K562 (cell line): ENCODE measurements around the gene MPC2. TPM values are rescaled to one million over a fixed set of nuclear protein-coding genes. Genes with fewer than 3 reads are reported as not detected.

Source experiments
- FOXA3 ChIP-seq, 2 experiments: fragments of 450-650 bp in 1 of 2; sonication (generic) in 1 of 2; formaldehyde crosslinking; IDR thresholded peaks in 1 of 2; conservative IDR thresholded peaks in 1 of 2; 2 replicates each; pipeline versions ENCODE4 v1.4.0 to v1.8.0; 2020 to 2022; ENCODE audit warnings: mild to moderate bottlenecking in 2 of 2, missing genetic modification reagents in 1 of 2
- GABPA ChIP-seq: fragments of 200-800 bp; sonication (Bioruptor generic); conservative IDR thresholded peaks from 2 replicates; pipeline ENCODE4 v1.6.1; 2016; ENCODE audit warnings: low read depth, missing genetic modification characterization, missing compliant biosample characterization
- ZNF407 ChIP-seq: fragments of 450-650 bp; IDR thresholded peaks from 2 replicates; pipeline ENCODE4 v1.6.1; 2016; ENCODE audit warnings: low read depth
- ZNF449 ChIP-seq: fragments of 250-450 bp; sonication (Bioruptor Pico); IDR thresholded peaks from 2 replicates; pipeline ENCODE4 v1.8.0; 2022; ENCODE audit warnings: moderate library complexity, mild to moderate bottlenecking, inconsistent platforms
- ZNF507 ChIP-seq: conservative IDR thresholded peaks from 2 replicates; pipeline ENCODE4 v1.6.1; 2017; ENCODE audit warnings: missing genetic modification characterization, missing compliant biosample characterization
- polyA plus RNA-seq, 8 experiments: library from polyadenylated mRNA; depleted of rRNA in 4 of 8; stranded (reverse) in 5 of 8; unstranded in 3 of 8; fragments of >200 nt; fragmentation: Nextera tagmentation in 2 of 8; fragmentation: Illumina TruSeq in 1 of 8; extraction: Ambion mirVana in 2 of 8; extraction: Trizol in 1 of 8; gene quantifications; 2 replicates each; pipeline versions ENCODE4 v1.2.1 to v1.2.3, GENCODE V29; 2011 to 2014; ENCODE audit warnings: inconsistent platforms in 1 of 8, missing spikeins in 1 of 8
- total RNA-seq, 7 experiments: library from RNA; depleted of rRNA in 6 of 7; stranded (reverse); fragments of >200 nt in 6 of 7; fragmentation: Illumina TruSeq in 2 of 7; extraction: Trizol in 2 of 7; gene quantifications; 2 replicates each; pipeline versions ENCODE4 v1.2.1 to v1.2.3, GENCODE V29; 2011 to 2021; ENCODE audit warnings: low replicate concordance in 1 of 7
- TF ChIP-seq, protein P1 (sequence below), 2 experiments: IDR thresholded peaks; 2 replicates each; pipeline ENCODE4 v1.6.1; 2012; ENCODE audit warnings: improper control_type of control experiment in 2 of 2, low read depth in 2 of 2, low read length in 2 of 2, borderline replicate concordance in 1 of 2
- TF ChIP-seq, protein P2 (sequence below), 2 experiments: IDR thresholded peaks in 1 of 2; conservative IDR thresholded peaks in 1 of 2; 2 replicates each; pipeline ENCODE4 v1.6.1; 2016; ENCODE audit warnings: low read depth in 2 of 2, mild to moderate bottlenecking in 1 of 2, missing compliant biosample characterization in 1 of 2, missing genetic modification characterization in 1 of 2, moderate library complexity in 1 of 2

MPC2 gene
- total and polyA plus RNA-seq, 9 of the 15 experiments (the other 6 are each of a cell fraction or from before 2014, with no cell fraction given) = 70.7 to 179 (median 144) TPM

GRCh38 chr1:167938080-167938636 is 1.3 kb upstream of the MPC2 start (continued):
- TF ChIP-seq, protein P1, sequence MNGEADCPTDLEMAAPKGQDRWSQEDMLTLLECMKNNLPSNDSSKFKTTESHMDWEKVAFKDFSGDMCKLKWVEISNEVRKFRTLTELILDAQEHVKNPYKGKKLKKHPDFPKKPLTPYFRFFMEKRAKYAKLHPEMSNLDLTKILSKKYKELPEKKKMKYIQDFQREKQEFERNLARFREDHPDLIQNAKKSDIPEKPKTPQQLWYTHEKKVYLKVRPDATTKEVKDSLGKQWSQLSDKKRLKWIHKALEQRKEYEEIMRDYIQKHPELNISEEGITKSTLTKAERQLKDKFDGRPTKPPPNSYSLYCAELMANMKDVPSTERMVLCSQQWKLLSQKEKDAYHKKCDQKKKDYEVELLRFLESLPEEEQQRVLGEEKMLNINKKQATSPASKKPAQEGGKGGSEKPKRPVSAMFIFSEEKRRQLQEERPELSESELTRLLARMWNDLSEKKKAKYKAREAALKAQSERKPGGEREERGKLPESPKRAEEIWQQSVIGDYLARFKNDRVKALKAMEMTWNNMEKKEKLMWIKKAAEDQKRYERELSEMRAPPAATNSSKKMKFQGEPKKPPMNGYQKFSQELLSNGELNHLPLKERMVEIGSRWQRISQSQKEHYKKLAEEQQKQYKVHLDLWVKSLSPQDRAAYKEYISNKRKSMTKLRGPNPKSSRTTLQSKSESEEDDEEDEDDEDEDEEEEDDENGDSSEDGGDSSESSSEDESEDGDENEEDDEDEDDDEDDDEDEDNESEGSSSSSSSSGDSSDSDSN (IDR thresholded peaks at IDR 0.05; ENCODE audit: borderline replicate concordance in 1 of 2, low read depth in 2 of 2, low read length in 2 of 2) = 0 out of 4 replicates have a peak, but pooled peaks of 1 of the 2 experiments have one; percentile 4
- TF ChIP-seq FOXA3 (CRISPR knock-in tag; conservative IDR thresholded peaks at IDR 0.05 in 1 of 2, IDR thresholded peaks at IDR 0.05 in 1 of 2) (peak in 1 of 2 experiments; percentile 57; a peak in 2 of 4 replicates), ZNF507 (tag) (no peak), GABPA (tag) (0 out of 2 replicates have a peak, but pooled peaks have one; percentile 9), ZNF407 (no peak), ZNF449 (CRISPR knock-in tag) (0 out of 2 replicates have a peak, but pooled peaks have one; percentile 8)
- TF ChIP-seq, protein P2, sequence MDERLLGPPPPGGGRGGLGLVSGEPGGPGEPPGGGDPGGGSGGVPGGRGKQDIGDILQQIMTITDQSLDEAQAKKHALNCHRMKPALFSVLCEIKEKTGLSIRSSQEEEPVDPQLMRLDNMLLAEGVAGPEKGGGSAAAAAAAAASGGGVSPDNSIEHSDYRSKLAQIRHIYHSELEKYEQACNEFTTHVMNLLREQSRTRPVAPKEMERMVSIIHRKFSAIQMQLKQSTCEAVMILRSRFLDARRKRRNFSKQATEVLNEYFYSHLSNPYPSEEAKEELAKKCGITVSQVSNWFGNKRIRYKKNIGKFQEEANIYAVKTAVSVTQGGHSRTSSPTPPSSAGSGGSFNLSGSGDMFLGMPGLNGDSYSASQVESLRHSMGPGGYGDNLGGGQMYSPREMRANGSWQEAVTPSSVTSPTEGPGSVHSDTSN (CRISPR knock-in tag; IDR thresholded peaks at IDR 0.05; ENCODE audit: low read depth) = no peak
- TF ChIP-seq, protein P2 (tag; conservative IDR thresholded peaks at IDR 0.05; ENCODE audit: low read depth) = peak; percentile 36; the same call in 1 of the 2 replicates
